ENCODE data around the gene ADH7.
"Not testable (repeated sequence)": the region's sequence is repeated elsewhere in the genome, so short reads cannot be mapped to it uniquely, and the experiment has no call there.

ADH7 gene

GRCh38 chr4:99415762-99416161 is 19.4 kb downstream of the ADH7 start:
- not testable (repeated sequence) for DNase-seq (ENCODE audit: low spot score)

- DNase-seq (ENCODE audit: low spot score): not testable (repeated sequence)
Observed at GRCh38 chr4:99414902-99415301, 20.2 kb downstream of the ADH7 start.

DNA sequence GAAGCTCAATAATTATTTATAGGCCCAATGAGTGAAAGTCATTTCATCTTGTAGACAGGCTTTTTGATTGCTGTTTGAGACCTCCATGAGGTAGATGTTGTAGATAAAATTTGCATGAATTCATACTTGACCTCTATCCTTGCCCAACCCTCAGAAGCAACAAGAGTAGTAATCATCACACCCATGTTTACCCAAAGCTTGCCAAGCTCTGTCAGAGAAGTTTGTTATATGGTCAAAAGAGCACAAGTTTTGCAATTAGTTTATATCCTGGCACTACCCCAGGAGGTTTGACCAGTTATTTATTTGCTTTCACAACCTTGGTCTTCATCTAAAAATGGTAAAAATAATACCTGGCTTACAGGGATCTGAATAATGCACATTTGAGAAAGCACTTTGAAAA is 20.7 kb downstream of the ADH7 start:
- no peak for DNase-seq (ENCODE audit: low spot score)

DNA sequence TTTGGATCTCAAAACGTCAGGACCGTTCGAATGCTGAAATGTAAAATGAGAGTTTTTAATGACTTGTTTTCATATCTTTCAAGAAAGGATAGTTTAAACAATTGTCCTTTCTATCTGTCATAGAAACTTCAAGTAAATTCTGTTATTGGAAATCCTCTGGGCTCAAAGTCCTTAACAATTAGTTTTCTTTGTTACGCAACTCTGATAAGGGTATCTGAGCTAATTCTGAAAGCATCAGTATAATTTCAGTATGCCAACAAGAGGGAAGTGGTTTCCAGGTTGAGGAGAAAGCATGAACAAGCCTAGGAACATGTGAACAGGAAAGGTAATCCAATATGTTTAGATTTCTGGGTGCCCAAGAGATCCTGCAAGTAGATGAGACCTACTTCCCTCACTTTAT is 22.0 kb downstream of the ADH7 start:
- DNase-seq (ENCODE audit: low spot score): no peak

DNA sequence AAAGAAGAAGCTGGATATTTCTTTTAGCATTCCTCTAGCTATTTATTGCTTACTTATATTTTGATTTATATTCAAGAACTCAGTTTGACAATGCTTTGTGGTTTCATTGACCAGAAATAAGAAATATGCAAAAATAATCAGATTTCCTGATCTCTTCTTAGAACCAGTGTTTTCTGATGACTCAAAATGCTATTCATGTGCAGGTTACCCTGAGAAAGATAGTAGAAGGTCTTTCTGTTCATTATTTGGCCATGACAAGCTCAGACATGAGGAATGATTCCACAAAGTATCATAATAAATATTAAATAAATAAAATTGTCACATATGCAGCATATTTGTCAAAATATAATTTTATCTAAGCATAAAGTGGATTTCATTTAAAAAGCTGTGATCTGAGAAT is 24.1 kb downstream of the ADH7 start:
- DNase-seq (ENCODE audit: low spot score): no peak

GRCh38 chr4:99410075-99410474 is 25.1 kb downstream of the ADH7 start:
- DNase-seq (ENCODE audit: low spot score): no peak

- DNase-seq (ENCODE audit: low spot score): no peak
Observed at GRCh38 chr4:99408346-99408745, 26.8 kb downstream of the ADH7 start.

GRCh38 chr4:99405433-99406115 is 29.6 kb downstream of the ADH7 start:
- DNase-seq (ENCODE audit: low spot score): peak; percentile 72

- DNase-seq (ENCODE audit: low spot score): no peak
Observed at GRCh38 chr4:99404595-99405287, 30.4 kb downstream of the ADH7 start.

GRCh38 chr4:99403380-99404184 is 31.6 kb downstream of the ADH7 start:
- no peak for DNase-seq (ENCODE audit: low spot score)

GRCh38 chr4:99402765-99403164 is 32.4 kb downstream of the ADH7 start:
- DNase-seq (ENCODE audit: low spot score): no peak

DNA sequence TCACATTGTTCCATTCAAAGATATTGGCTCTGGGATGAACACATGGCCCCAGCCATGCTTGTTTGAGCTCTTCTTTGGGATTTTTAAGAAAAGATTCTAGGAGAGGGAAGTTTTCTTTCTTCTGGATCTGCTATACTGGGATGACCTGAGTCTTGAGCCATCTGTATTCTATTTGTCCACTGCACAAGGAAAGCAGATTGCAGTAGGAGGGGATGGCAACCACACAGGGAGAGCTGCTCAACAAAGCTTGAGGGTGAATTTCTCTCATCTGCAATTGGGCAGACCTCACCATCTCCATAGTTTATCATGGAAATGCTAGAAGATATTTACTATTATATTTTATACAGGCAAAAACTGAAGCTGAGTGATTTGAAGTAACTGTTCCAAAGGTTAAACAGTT is 34.3 kb downstream of the ADH7 start:
- no peak for DNase-seq (ENCODE audit: low spot score)

- no peak for DNase-seq (ENCODE audit: low spot score)
Observed at GRCh38 chr4:99399017-99399416, 36.1 kb downstream of the ADH7 start.

DNA sequence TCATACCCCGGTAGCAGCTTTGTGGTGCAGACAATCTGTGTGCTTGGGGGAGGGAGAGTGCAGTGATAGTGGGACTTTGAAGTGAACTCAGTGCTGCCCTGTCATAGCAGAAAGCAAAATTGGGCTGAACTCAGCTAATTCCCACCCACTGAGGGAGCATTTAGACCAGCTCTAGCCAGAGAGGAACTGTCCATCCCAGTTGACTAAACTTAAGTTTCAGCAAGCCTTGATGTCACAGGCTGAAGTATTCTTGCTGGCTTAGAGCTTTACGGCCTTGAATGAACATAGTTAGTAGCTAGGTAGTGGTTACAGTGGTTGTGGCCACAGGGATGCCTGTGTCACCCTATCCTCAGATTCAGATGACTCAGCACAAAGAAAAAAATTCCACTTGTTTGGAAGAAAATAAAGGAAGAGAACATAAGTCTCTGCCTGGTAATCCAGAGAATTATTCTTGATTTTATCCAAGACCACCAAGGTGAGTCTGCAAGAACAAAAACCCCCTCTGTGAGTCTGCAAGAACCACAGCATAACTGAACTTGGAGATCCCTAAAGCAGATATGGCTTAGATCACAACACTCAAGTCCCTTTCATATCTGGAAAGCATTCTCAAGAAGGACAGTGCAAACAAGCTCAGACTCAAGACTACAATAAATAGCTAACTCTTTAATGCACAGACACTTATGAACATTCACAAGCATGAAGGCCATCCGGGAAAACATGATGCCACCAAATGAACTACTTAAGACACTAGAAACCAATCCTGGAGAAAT is 39.4 kb downstream of the ADH7 start:
- no peak for DNase-seq (ENCODE audit: low spot score)

DNA sequence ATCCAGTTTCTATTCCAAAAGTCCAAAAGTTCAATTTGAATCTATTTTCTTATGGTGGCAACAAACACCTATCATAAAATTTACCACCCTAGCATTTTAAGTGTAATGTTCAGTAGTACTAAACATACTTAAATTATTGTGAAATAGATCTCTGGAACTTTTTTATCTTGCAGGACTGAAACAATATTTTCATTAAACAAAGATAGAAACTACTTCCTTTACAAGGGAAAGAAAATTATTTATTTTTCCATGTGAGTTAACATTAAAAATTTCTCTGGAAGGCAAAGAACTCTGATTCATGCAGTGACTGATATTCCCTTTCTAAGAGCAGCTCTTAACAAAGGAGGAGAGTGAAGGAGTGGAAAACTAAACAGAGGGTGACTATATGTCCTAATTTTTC is 40.2 kb downstream of the ADH7 start:
- no peak for DNase-seq (ENCODE audit: low spot score)

DNA sequence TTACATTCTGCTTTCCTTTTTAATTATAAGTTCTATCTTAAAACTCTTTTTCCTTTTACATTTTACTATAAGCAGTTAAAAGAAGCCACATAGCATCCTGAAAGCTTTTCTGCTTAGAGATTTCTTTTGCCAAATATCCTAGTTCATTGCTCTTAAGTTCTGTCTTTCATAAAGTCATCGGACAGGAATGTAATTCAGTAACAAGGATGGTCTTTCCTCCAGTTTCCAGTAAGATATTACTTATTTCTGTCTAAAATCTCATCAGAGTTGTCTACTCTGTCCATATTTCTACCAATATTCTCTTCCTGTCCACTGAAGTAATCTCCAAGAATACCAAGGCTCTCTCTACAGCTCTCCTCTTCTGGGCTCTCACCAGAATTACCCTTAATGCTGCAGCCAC is 45.1 kb downstream of the ADH7 start:
- DNase-seq (ENCODE audit: low spot score): no peak

DNA sequence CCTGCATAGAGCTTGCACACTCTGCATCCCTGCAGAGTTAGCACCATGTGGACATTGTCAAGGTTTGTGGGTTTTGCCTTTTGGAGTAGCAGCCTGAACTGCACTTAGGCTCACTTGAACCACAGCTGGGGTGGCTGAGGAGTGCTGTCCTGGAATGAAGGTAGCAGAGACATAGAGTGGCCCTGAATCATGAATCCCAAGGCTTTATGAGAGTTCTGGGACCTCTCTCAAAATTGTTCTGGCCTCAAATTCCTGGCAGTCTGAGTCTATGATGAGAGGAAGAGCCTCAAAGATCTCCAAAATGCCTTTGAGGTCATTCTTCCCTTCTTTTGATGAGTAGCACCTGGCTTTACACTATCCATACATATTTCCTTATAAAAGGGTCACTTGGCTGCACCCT is 45.5 kb downstream of the ADH7 start:
- no peak for DNase-seq (ENCODE audit: low spot score)

GRCh38 chr4:99383833-99384392 is 51.2 kb downstream of the ADH7 start:
- DNase-seq (ENCODE audit: low spot score): no peak

DNA sequence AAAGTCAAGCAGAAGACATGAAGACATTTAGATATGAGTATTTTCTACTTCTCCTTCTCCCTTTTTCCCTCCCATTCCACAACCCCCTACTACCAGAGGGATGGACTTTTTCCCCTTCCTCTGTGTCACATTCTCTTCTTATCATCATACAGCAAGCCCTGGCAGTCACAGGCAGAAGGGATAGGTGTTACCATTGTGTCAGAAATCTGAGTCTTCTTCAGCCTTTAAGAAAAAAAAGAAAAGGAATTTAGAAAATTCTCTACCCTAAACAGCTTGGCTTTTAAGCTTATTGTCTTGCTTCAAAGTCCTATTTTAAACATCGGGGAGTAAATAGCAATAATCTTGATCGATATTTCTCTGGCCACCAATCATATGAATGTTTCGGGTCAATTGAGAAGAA is 51.7 kb downstream of the ADH7 start:
- no peak for DNase-seq (ENCODE audit: low spot score)

- no peak for DNase-seq (ENCODE audit: low spot score)
Observed at GRCh38 chr4:99382745-99383360, 52.3 kb downstream of the ADH7 start.

- DNase-seq (ENCODE audit: low spot score): no peak
Observed at GRCh38 chr4:99381588-99382175, 53.5 kb downstream of the ADH7 start.
